GM12878 (cell line): ENCODE results near the gene NDC80. TPM values are rescaled to one million over a fixed set of nuclear protein-coding genes. Genes with fewer than 3 reads are reported as not detected.

Source experiments
- ATAC-seq: fragments of 200-7000 bp; cut with Tn5 transposase; 3 replicates; pipeline ENCODE4 v1.9.1; 2020; ENCODE audit warnings: mild to moderate bottlenecking, moderate library complexity
- BruUV-seq: library from RNA; stranded (reverse); fragments of 400-500 nt; replicated peaks from 2 replicates; lab custom pipeline; 2021; lab: Mats Ljungman, UMichigan
- CTCF ChIA-PET: fragments of 300-600 bp; sonication (Branson Sonifier 250); formaldehyde crosslinking; extraction: SDS; loops from one replicate; lab custom pipeline; 2021; ENCODE audit warnings: inconsistent platforms; lab: Yijun Ruan, JAX
- POLR2A ChIA-PET: fragments of 350-600 bp; formaldehyde crosslinking; extraction: SDS; loops from one replicate; lab custom pipeline; 2021; ENCODE audit warnings: inconsistent platforms; lab: Charles Lee
- RAD21 ChIA-PET: fragments of 300-600 bp; sonication (Branson Sonifier 250); formaldehyde crosslinking; loops from one replicate; lab custom pipeline; 2023; ENCODE audit warnings: antibody characterized with exemption; ENCODE audit not compliant: unreplicated experiment; lab: Charles Lee
- SMC1A ChIA-PET: fragments of 300-600 bp; sonication (Branson Sonifier 250); formaldehyde crosslinking; loops from one replicate; lab custom pipeline; 2023; ENCODE audit not compliant: unreplicated experiment, uncharacterized antibody; lab: Charles Lee
- DNase-seq: peaks from one replicate; pipeline ENCODE4 v3.0.0-alpha.2; 2011; ENCODE audit warnings: low read depth, low spot score
- FAIRE-seq: peaks from 3 replicates; lab custom pipeline; 2011; peaks lifted over from hg19 to GRCh38; lab: Jason Lieb, UNC
- H2AFZ ChIP-seq: 2 replicates; pipeline ENCODE4 v1.6.0; 2011; ENCODE audit warnings: low read depth, low read length, control low read depth; ENCODE audit not compliant: control insufficient read depth
- H3K27ac ChIP-seq: 2 replicates; pipeline ENCODE4 v1.5.1; 2011; ENCODE audit warnings: control low read depth; ENCODE audit not compliant: control insufficient read depth, insufficient read depth
- H3K27me3 ChIP-seq, 2 experiments: replicated peaks in 1 of 2; 2 replicates each; pipeline versions ENCODE4 v1.6.0 to v1.6.1; 2011; ENCODE audit warnings: low read length in 1 of 2; ENCODE audit not compliant: control insufficient read depth in 2 of 2, insufficient read depth in 2 of 2
- H3K36me3 ChIP-seq, 2 experiments: 2 replicates each; pipeline ENCODE4 v1.5.1; 2011; ENCODE audit warnings: low read length in 1 of 2; ENCODE audit not compliant: control insufficient read depth in 2 of 2, insufficient read depth in 2 of 2
- H3K4me1 ChIP-seq: 2 replicates; pipeline ENCODE4 v1.6.1; 2011; ENCODE audit warnings: mild to moderate bottlenecking, low read length, moderate library complexity, mixed read lengths; ENCODE audit not compliant: control insufficient read depth, insufficient read depth
- H3K4me2 ChIP-seq: 2 replicates; pipeline ENCODE4 v1.6.0; 2011; ENCODE audit warnings: control low read depth; ENCODE audit not compliant: control insufficient read depth, insufficient read depth
- H3K4me3 ChIP-seq: fragments of 200-600 bp; sonication (generic); 2 replicates; pipeline ENCODE4 v1.5.1; 2016
- H3K79me2 ChIP-seq: 2 replicates; pipeline ENCODE4 v1.6.0; 2011; ENCODE audit warnings: low read length; ENCODE audit not compliant: control insufficient read depth, insufficient read depth
- H3K9ac ChIP-seq: 2 replicates; pipeline ENCODE4 v1.8.0; 2011; ENCODE audit warnings: low read length, control low read depth, mixed read lengths; ENCODE audit not compliant: control insufficient read depth, insufficient read depth
- H3K9me3 ChIP-seq: replicated peaks from 3 replicates; pipeline ENCODE4 v1.5.1; 2011; ENCODE audit warnings: mild to moderate bottlenecking, low read length; ENCODE audit not compliant: control insufficient read depth, insufficient read depth
- H4K20me1 ChIP-seq: 2 replicates; pipeline ENCODE4 v1.6.0; 2011; ENCODE audit not compliant: control insufficient read depth, insufficient read depth
- BCLAF1 ChIP-seq: fragments of 450-650 bp; IDR thresholded peaks from 2 replicates; pipeline ENCODE4 v1.6.1; 2017; ENCODE audit warnings: antibody characterized with exemption, mild to moderate bottlenecking, moderate library complexity
- BHLHE40 ChIP-seq, 2 experiments: fragments of 450-650 bp in 1 of 2; IDR thresholded peaks; 2 replicates each; pipeline ENCODE4 v1.6.1; 2011 to 2017; ENCODE audit warnings: low read depth in 2 of 2, borderline replicate concordance in 1 of 2, improper control_type of control experiment in 1 of 2, low read length in 1 of 2, mild to moderate bottlenecking in 1 of 2
- CREM ChIP-seq: IDR thresholded peaks from 2 replicates; pipeline ENCODE4 v1.6.1; 2014; ENCODE audit warnings: antibody characterized with exemption, low read depth
- EP300 ChIP-seq, 2 experiments: fragments of 150-350 bp in 1 of 2; IDR thresholded peaks; 2 replicates each; pipeline ENCODE4 v1.6.1; 2011 to 2012; ENCODE audit warnings: low read depth in 2 of 2, low read length in 2 of 2, borderline replicate concordance in 1 of 2, improper control_type of control experiment in 1 of 2, inconsistent platforms in 1 of 2; ENCODE audit not compliant: control insufficient read depth in 1 of 2
- GABPA ChIP-seq: IDR thresholded peaks from 2 replicates; pipeline ENCODE4 v1.6.1; 2014; ENCODE audit warnings: antibody characterized with exemption, low read depth, mild to moderate bottlenecking, inconsistent platforms
- IRF4 ChIP-seq: IDR thresholded peaks from 2 replicates; pipeline ENCODE4 v1.6.1; 2011; ENCODE audit warnings: low read depth, low read length
- KLF5 ChIP-seq: fragments of 450-650 bp; IDR thresholded peaks from 2 replicates; pipeline ENCODE4 v1.6.1; 2014; ENCODE audit warnings: mild to moderate bottlenecking; ENCODE audit not compliant: partially characterized antibody
- MLLT1 ChIP-seq: fragments of 450-650 bp; IDR thresholded peaks from 2 replicates; pipeline ENCODE4 v1.6.1; 2016; ENCODE audit warnings: mild to moderate bottlenecking
- MTA3 ChIP-seq: IDR thresholded peaks from 2 replicates; pipeline ENCODE4 v1.6.1; 2012; ENCODE audit warnings: low read length, inconsistent platforms, borderline replicate concordance
- NBN ChIP-seq: fragments of 450-650 bp; IDR thresholded peaks from 2 replicates; pipeline ENCODE4 v1.6.1; 2016
- NFIC ChIP-seq: IDR thresholded peaks from 2 replicates; pipeline ENCODE4 v1.6.1; 2012; ENCODE audit warnings: low read depth, mild to moderate bottlenecking, inconsistent platforms, low read length, moderate library complexity
- PML ChIP-seq: IDR thresholded peaks from 2 replicates; pipeline ENCODE4 v1.6.1; 2012; ENCODE audit warnings: low read length, inconsistent platforms
- ZBED1 ChIP-seq: IDR thresholded peaks from 2 replicates; pipeline ENCODE4 v1.6.1; 2016; ENCODE audit warnings: borderline replicate concordance
- ZNF207 ChIP-seq: fragments of 450-650 bp; IDR thresholded peaks from 2 replicates; pipeline ENCODE4 v1.6.1; 2014; ENCODE audit warnings: antibody characterized with exemption, mild to moderate bottlenecking, borderline replicate concordance
- WGBS: methylation state at CpG from one replicate; pipeline ENCODE4 v1.1.6; 2016; ENCODE audit warnings: low lambda C conversion rate; ENCODE audit not compliant: insufficient replicate concordance, insufficient coverage; ENCODE audit errors: missing lambda C conversion rate; 5-methylcytosine and 5-hydroxymethylcytosine counted together
- in situ Hi-C: fragments of 300-500 bp; cut with MboI; formaldehyde crosslinking; loops from 9 replicates; pipeline ENCODE4 v1.14.3; 2018; ENCODE audit warnings: mixed read lengths
- intact Hi-C: fragments of 100-400 bp; cut with micrococcal nuclease; formaldehyde crosslinking; loops from one replicate; pipeline ENCODE4 v1.14.2; 2022; ENCODE audit not compliant: unreplicated experiment
- polyA plus RNA-seq, 11 experiments: library from polyadenylated mRNA; depleted of rRNA in 4 of 11; unstranded in 6 of 11; stranded (reverse) in 5 of 11; fragments of >200 nt; fragmentation: Nextera tagmentation in 4 of 11; fragmentation: Illumina TruSeq in 1 of 11; extraction: Ambion mirVana in 4 of 11; extraction: Trizol in 1 of 11; gene quantifications; 1 replicate in 1 of 11; 2 replicates in 10 of 11; pipeline versions ENCODE4 v1.2.1 to v1.2.3, GENCODE V29; 2011 to 2016; ENCODE audit warnings: inconsistent platforms in 2 of 11, missing spikeins in 2 of 11, low read depth in 1 of 11
- total RNA-seq, 4 experiments: library from RNA; depleted of rRNA in 3 of 4; stranded (reverse); fragments of >200 nt in 3 of 4; fragmentation: Illumina TruSeq in 1 of 4; extraction: Trizol in 1 of 4; gene quantifications; 2 replicates each; pipeline versions ENCODE4 v1.2.1 to v1.2.3, GENCODE V29; 2013 to 2021

The NDC80 gene
- total and polyA plus RNA-seq, 10 of the 15 experiments (the other 5 are each of a cell fraction or from before 2014, with no cell fraction given), result 36.5 to 80.8 (median 54.7) TPM

- no peak for TF ChIP-seq BCLAF1
- no peak for TF ChIP-seq IRF4
- TF ChIP-seq GABPA, result no peak
- TF ChIP-seq EP300 (IDR thresholded peaks at IDR 0.05; ENCODE audit: borderline replicate concordance in 1 of 2, control insufficient read depth in 1 of 2, low read depth in 2 of 2, low read length in 2 of 2), result no peak
- TF ChIP-seq ZBED1, result no peak
Observed at GRCh38 chr18:2654169-2654927, 83.0 kb downstream of the NDC80 start (continued).

- no peak for FAIRE-seq
- Histone ChIP-seq H3K36me3 (no peaks in the 10 kb centered on the region), H3K9ac (peak overlapping the region; percentile 95), H3K27ac (peak overlapping the region; percentile 89), H3K4me3 (peak overlapping the region; percentile 89), H3K79me2 (peaks cover 46% of the 10 kb centered on the region), H3K4me2 (peak overlapping the region; percentile 97), H3K4me1 (peaks cover 3% of the 10 kb centered on the region), H3K9me3 (no peaks in the 10 kb centered on the region), H2AFZ (peak overlapping the region; percentile 86), H3K27me3 (no peaks in the 10 kb centered on the region), H4K20me1 (no peaks in the 10 kb centered on the region; the same call in 1 of the 2 replicates)
- ChIA-PET CTCF (no interaction called here), RAD21 (interaction anchor here (4.3 to 5.5 kb wide), 2 partner anchors 18 to 49 kb away, joined by 31 to 33 read pairs; no protein-coding TSS in a partner anchor), SMC1A (interaction anchor here (1.0 to 4.0 kb wide), 5 partner anchors 13 to 84 kb away, joined by 3 to 28 read pairs (median 7); no protein-coding TSS in a partner anchor), POLR2A (interaction anchor here (1.1 to 5.9 kb wide), 6 partner anchors 10 to 84 kb away, joined by 3 to 44 read pairs (median 12); partner anchors contain the start of genes METTL4 and NDC80)
- in situ Hi-C loops (no loop called here), intact Hi-C loops (loop anchor here (2.0 to 10.0 kb wide), 3 partner anchors 14 to 320 kb away; no protein-coding TSS in a partner anchor)
- no TSS peak for BruUV-seq
- WGBS, result under 1% methylated on average over 22 of the region's 22 CpGs
- DNase-seq, result no peak
- peak; percentile 28 for ATAC-seq
- TF ChIP-seq NFIC (peak; percentile 48; the same call in 1 of the 2 replicates), MLLT1 (no peak), BHLHE40 (IDR thresholded peaks at IDR 0.05; ENCODE audit: borderline replicate concordance in 1 of 2, low read depth in 2 of 2, low read length in 1 of 2) (peak in 1 of 2 experiments; percentile 45; a peak in 1 of 4 replicates), CREM (peak; percentile 98), PML (peak; percentile 67; the same call in 1 of the 2 replicates), MTA3 (0 out of 2 replicates have a peak, but pooled peaks have one; percentile 50), KLF5 (no peak), NBN (peak; percentile 99; the same call in 1 of the 2 replicates), ZNF207 (no peak), IRF4 (no peak)
Observed at GRCh38 chr18:2654928-2655177, 83.5 kb downstream of the NDC80 start.
